Activated B cell treated with CpG ODN at 0.5 μM for 24 hours (primary cell): ENCODE measurements around the gene ANKRD44. TPM values are rescaled to one million over a fixed set of nuclear protein-coding genes. Genes with fewer than 3 reads are reported as not detected.

Experiments used
- ATAC-seq: fragments of 200-7000 bp; cut with Tn5 transposase; one replicate; pipeline ENCODE4 v1.10.0; 2021; ENCODE audit warnings: low read depth, mild to moderate bottlenecking, moderate library complexity
- CTCF ChIA-PET: fragments of 350-600 bp; sonication (Branson Sonifier 250); formaldehyde crosslinking; loops from one replicate; lab custom pipeline; 2021; ENCODE audit warnings: antibody characterized with exemption; lab: Charles Lee
- POLR2A ChIA-PET: fragments of 350-600 bp; sonication (Branson Sonifier 250); formaldehyde crosslinking; loops from one replicate; lab custom pipeline; 2021; ENCODE audit warnings: antibody characterized with exemption; lab: Charles Lee
- DNase-seq: peaks from one replicate; pipeline ENCODE4 v3.0.0; 2022
- H3K27ac Mint-ChIP-seq: one replicate; pipeline ENCODE4 v1.8.0; 2020; ENCODE audit warnings: mixed read lengths
- H3K27me3 Mint-ChIP-seq: one replicate; pipeline ENCODE4 v1.8.0; 2021; ENCODE audit warnings: mixed read lengths
- H3K36me3 Mint-ChIP-seq: one replicate; pipeline ENCODE4 v1.8.0; 2021; ENCODE audit warnings: low read depth, mixed read lengths
- H3K4me1 Mint-ChIP-seq: one replicate; pipeline ENCODE4 v1.8.0; 2021; ENCODE audit warnings: mixed read lengths
- H3K4me3 Mint-ChIP-seq: one replicate; pipeline ENCODE4 v1.8.0; 2020; ENCODE audit warnings: mild to moderate bottlenecking, mixed read lengths
- H3K9me3 Mint-ChIP-seq: one replicate; pipeline ENCODE4 v1.8.0; 2020; ENCODE audit warnings: mixed read lengths
- intact Hi-C: fragments of 100-400 bp; cut with micrococcal nuclease; formaldehyde crosslinking; loops from one replicate; pipeline ENCODE4 v1.15.1; 2024
- total RNA-seq: library from RNA; stranded (reverse); gene quantifications from 2 replicates; pipeline ENCODE4 v1.2.3, GENCODE V29; 2022
- TF ChIP-seq, protein P1 (sequence below): fragments of 200-600 bp; IDR thresholded peaks from one replicate; pipeline ENCODE4 v1.8.0; 2022; ENCODE audit warnings: antibody characterized with exemption, mild to moderate bottlenecking

ANKRD44 gene
- total RNA-seq, 1 donor from 2014 or later: 185 TPM

DNA sequence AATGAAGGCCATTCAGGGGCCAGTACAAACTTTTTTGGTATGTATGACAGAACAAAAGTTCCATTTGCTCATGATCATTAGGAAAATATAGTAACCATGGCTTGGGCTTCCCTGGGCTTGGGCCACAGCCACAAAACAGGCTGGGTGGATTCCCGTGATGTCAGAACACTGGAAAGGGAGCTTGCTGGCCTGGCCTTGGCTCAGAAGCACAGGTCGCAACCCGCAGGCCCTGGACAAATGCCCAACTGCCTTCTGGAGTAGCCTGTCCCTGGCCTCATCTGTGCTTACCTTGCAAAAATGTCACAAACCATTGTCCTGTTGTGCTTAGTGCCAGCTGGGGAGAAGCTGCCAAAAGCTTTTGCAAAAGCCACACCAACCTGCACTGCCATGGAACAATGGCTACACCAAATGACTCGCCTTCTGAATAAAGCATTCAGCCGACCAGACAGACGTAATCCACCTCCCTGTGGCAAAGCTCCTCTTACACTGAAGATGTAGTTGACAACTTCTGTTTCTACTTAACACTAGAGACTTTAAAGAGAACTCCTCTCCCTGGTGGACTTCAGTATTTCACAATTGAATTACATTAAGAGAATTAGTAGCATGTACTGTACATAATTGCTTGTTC, 125.5 kb downstream of the ANKRD44 start:
- H3K9me3 Mint-ChIP-seq: no peaks in the 10 kb centered on the region
- ChIA-PET CTCF (interaction anchor here (2.6 kb wide), 1 partner anchor 72 kb away, joined by 11 read pairs; no protein-coding TSS in a partner anchor), POLR2A (interaction anchor here (1.4 kb wide), 1 partner anchor 124 kb away, joined by 4 read pairs; no protein-coding TSS in a partner anchor)
- DNase-seq (no peak), ATAC-seq (peak; percentile 40)
- H3K27ac Mint-ChIP-seq: peak overlapping the region; percentile 31
- TF ChIP-seq, protein P1, sequence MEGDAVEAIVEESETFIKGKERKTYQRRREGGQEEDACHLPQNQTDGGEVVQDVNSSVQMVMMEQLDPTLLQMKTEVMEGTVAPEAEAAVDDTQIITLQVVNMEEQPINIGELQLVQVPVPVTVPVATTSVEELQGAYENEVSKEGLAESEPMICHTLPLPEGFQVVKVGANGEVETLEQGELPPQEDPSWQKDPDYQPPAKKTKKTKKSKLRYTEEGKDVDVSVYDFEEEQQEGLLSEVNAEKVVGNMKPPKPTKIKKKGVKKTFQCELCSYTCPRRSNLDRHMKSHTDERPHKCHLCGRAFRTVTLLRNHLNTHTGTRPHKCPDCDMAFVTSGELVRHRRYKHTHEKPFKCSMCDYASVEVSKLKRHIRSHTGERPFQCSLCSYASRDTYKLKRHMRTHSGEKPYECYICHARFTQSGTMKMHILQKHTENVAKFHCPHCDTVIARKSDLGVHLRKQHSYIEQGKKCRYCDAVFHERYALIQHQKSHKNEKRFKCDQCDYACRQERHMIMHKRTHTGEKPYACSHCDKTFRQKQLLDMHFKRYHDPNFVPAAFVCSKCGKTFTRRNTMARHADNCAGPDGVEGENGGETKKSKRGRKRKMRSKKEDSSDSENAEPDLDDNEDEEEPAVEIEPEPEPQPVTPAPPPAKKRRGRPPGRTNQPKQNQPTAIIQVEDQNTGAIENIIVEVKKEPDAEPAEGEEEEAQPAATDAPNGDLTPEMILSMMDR: no peak
- intact Hi-C loops: no loop called here
- H3K4me3 Mint-ChIP-seq: no peak overlapping the region
- H3K4me1 Mint-ChIP-seq: peaks cover 71% of the 10 kb centered on the region
- no peaks in the 10 kb centered on the region for H3K27me3 Mint-ChIP-seq
- H3K36me3 Mint-ChIP-seq: peaks cover 63% of the 10 kb centered on the region

DNA sequence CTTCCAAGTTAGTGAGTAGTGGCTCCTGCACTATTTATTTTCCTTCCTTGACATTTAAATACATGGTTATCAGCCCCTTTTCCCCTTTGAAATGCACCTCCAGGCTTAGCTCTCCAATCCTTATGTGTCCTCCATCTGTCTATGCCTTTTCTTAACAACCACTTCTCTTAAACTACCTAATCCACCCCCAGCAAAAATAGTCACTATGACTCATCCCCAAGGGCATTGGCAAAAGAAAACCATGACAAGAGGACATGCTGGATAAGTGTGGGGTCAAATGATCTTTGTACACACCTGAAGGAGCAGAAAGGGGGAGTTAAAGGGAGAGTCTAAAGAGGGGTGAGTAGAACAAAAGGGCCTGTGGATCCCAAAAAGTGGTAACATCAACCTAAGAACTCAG, 127.2 kb downstream of the ANKRD44 start:
- CTCF ChIA-PET: interaction anchor here (1.5 to 2.6 kb wide), 3 partner anchors 11 to 70 kb away, joined by 4 to 11 read pairs (median 7); no protein-coding TSS in a partner anchor
- intact Hi-C loops: no loop called here
- Mint-ChIP-seq H3K9me3 (no peaks in the 10 kb centered on the region), H3K36me3 (peaks cover 73% of the 10 kb centered on the region), H3K4me1 (peaks cover 65% of the 10 kb centered on the region), H3K27ac (peak overlapping the region; percentile 16), H3K27me3 (no peaks in the 10 kb centered on the region), H3K4me3 (no peak overlapping the region)
- ATAC-seq (no peak), DNase-seq (no peak)
- POLR2A ChIA-PET: no interaction called here
- TF ChIP-seq, protein P1: no peak

DNA sequence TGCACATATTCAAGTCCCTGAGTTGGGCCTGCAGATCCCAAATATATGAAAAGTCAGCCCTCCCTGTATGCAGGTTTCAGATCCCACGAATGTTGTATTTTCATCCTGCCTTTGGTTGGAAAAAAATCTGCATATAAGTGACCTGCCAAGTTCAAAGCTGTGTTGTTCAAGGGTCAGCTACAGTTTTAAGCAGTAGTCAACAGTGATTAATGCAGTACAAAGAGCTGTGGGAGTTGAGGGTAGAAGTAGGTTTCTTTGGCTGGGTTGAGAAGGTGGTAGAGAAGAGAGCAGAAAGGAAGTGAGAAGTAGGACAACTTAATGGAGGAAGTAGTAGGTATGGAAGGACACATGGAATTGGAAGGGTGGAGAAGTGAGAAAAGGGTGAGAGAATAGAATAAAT, 127.9 kb downstream of the ANKRD44 start:
- peaks cover 77% of the 10 kb centered on the region for H3K36me3 Mint-ChIP-seq
- H3K4me3 Mint-ChIP-seq: no peak overlapping the region
- intact Hi-C loops: no loop called here
- DNase-seq (no peak), ATAC-seq (no peak)
- POLR2A ChIA-PET: no interaction called here
- TF ChIP-seq, protein P1: no peak
- H3K4me1 Mint-ChIP-seq: peaks cover 61% of the 10 kb centered on the region
- no peaks in the 10 kb centered on the region for H3K27me3 Mint-ChIP-seq
- H3K9me3 Mint-ChIP-seq: no peaks in the 10 kb centered on the region
- CTCF ChIA-PET: interaction anchor here (1.0 to 1.7 kb wide), 4 partner anchors 9 to 30 kb away, joined by 3 to 7 read pairs (median 4); no protein-coding TSS in a partner anchor
- H3K27ac Mint-ChIP-seq: peak overlapping the region; percentile 38

DNA sequence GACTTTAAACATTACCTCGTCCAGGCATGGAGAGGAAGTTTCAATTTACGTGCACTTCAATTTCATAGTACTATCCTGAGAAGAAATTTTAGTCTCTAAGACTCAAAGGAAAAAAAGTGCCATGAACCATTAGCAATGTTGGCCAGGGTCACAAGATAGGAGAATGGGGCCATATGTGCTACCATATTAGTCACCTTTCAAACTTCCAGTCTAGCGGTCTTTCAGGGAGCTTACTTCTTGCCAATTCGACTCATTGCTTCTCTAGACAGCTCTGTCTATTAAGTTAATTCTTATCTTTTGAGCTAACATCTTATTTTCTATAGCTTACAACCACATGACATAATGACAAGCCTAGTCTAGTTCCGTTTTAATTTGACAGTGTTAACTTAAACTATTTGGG, 129.1 kb downstream of the ANKRD44 start:
- TF ChIP-seq, protein P1: no peak
- Mint-ChIP-seq H3K36me3 (peaks cover 73% of the 10 kb centered on the region), H3K27me3 (no peaks in the 10 kb centered on the region), H3K4me1 (peaks cover 58% of the 10 kb centered on the region), H3K9me3 (no peaks in the 10 kb centered on the region), H3K27ac (peak overlapping the region; percentile 21), H3K4me3 (no peak overlapping the region)
- CTCF ChIA-PET: interaction anchor here (0.6 to 1.2 kb wide), 3 partner anchors 29 to 196 kb away, joined by 3 read pairs; no protein-coding TSS in a partner anchor
- POLR2A ChIA-PET: interaction anchor here (0.9 kb wide), 1 partner anchor 23 kb away, joined by 4 read pairs; no protein-coding TSS in a partner anchor
- DNase-seq: no peak
- intact Hi-C loops: no loop called here
- no peak for ATAC-seq

DNA sequence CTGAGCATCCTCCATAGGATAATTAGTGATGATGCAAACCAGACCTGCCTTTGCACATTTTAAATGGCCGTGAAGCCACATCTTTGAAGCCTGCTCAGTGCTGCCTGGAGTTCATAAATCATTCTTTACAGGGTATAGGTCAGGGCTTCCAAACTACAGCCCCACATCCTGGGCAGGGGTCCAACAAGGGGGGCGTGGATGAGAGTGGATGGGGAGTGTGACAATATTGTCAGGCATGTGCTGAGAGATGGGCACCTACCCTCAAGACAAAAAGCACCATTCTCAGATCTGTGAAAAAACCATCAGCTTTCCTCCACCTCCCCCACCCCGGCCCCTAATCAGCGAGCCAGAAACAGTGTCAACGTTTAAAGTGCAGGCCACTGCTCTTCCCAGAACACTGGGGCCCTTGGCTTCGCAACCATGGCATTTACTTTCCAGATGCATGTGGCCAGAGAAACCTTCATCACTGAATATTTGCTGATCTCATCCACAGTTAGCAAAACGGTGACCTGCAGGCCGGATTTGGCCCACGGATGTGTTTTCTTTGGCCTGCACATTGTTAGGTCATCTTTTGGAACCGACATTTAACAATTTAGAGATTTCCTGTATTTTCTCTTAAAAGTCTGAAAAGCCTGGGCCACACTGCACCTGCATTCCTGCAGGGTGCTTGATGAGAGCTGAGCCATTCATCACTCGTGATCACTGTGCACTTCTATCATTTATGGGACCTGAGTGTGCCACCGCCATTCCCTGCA, 130.7 kb downstream of the ANKRD44 start:
- intact Hi-C loops: no loop called here
- Mint-ChIP-seq H3K4me3 (no peak overlapping the region), H3K9me3 (no peaks in the 10 kb centered on the region), H3K27me3 (no peaks in the 10 kb centered on the region), H3K27ac (peak overlapping the region; percentile 3), H3K36me3 (peaks cover 69% of the 10 kb centered on the region), H3K4me1 (peaks cover 62% of the 10 kb centered on the region)
- no peak for DNase-seq
- ChIA-PET POLR2A (no interaction called here), CTCF (interaction anchor here (0.6 to 15.1 kb wide), 3 partner anchors 12 to 1529 kb away, joined by 4 to 282 read pairs (median 5); no protein-coding TSS in a partner anchor)
- TF ChIP-seq, protein P1: no peak
- ATAC-seq: no peak
